ENCODE results near the gene ACSS3. TPM values are rescaled to one million over a fixed set of nuclear protein-coding genes. Genes with fewer than 3 reads are reported as not detected.
"Not testable (repeated sequence)": the region's sequence is repeated elsewhere in the genome, so short reads cannot be mapped to it uniquely, and the experiment has no call there.

Gene ACSS3, protein sequence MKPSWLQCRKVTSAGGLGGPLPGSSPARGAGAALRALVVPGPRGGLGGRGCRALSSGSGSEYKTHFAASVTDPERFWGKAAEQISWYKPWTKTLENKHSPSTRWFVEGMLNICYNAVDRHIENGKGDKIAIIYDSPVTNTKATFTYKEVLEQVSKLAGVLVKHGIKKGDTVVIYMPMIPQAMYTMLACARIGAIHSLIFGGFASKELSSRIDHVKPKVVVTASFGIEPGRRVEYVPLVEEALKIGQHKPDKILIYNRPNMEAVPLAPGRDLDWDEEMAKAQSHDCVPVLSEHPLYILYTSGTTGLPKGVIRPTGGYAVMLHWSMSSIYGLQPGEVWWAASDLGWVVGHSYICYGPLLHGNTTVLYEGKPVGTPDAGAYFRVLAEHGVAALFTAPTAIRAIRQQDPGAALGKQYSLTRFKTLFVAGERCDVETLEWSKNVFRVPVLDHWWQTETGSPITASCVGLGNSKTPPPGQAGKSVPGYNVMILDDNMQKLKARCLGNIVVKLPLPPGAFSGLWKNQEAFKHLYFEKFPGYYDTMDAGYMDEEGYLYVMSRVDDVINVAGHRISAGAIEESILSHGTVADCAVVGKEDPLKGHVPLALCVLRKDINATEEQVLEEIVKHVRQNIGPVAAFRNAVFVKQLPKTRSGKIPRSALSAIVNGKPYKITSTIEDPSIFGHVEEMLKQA
- total RNA-seq, result 10 to 100 TPM; 20.3 to 32.3 TPM

DNA sequence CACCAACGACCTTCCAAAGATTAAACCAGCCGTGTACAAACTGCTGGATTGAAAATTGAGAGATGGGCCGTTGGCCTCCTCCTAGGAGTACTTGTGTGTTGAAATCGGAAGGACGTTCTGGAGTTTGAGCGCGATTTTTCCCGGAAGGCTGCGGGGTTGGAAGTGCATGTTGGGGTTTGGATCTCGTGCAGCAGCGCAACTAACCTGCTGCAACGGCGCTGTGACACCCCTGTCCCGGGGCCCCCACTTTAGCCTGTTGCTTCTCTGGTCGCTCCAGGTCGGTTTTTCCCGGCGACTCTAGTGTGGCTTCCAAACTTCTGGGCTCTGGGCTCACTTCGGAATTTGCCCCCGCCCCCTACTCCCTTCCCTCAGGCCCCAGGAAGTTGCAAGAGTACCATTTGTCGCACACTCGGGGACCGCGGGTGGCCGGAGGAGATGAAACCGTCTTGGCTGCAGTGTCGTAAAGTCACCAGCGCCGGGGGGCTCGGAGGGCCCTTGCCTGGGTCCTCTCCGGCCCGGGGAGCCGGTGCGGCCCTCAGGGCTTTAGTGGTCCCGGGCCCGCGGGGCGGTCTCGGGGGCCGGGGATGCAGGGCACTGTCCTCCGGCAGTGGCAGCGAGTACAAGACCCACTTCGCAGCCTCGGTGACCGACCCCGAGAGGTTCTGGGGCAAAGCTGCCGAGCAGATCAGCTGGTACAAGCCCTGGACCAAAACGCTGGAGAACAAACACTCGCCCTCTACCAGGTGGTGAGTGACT lies at the start of gene ACSS3:
TSS of gene ACSS3 (plus strand) at position 394 of the 756 bp plus-strand sequence. CDS start at position 436, 42 bp downstream.
- Histone ChIP-seq H3K4me1 (peaks cover 0 to 26% of the 10 kb centered on the region in 2 donors), H3K36me3 (no peaks in the 10 kb centered on the region), H3K27ac (peak within 1 kb of the TSS; percentile 93 to 96), H3K9me3 (no peaks in the 10 kb centered on the region), H3K27me3 (no peaks in the 10 kb centered on the region), H3K4me3 (peak within 1 kb of the TSS; percentile 71 to 86)
- TF ChIP-seq, protein P1, sequence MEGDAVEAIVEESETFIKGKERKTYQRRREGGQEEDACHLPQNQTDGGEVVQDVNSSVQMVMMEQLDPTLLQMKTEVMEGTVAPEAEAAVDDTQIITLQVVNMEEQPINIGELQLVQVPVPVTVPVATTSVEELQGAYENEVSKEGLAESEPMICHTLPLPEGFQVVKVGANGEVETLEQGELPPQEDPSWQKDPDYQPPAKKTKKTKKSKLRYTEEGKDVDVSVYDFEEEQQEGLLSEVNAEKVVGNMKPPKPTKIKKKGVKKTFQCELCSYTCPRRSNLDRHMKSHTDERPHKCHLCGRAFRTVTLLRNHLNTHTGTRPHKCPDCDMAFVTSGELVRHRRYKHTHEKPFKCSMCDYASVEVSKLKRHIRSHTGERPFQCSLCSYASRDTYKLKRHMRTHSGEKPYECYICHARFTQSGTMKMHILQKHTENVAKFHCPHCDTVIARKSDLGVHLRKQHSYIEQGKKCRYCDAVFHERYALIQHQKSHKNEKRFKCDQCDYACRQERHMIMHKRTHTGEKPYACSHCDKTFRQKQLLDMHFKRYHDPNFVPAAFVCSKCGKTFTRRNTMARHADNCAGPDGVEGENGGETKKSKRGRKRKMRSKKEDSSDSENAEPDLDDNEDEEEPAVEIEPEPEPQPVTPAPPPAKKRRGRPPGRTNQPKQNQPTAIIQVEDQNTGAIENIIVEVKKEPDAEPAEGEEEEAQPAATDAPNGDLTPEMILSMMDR (IDR thresholded peaks at IDR 0.05), result no peak
- DNase-seq (ENCODE audit: low spot score), result peak; percentile 77

DNA sequence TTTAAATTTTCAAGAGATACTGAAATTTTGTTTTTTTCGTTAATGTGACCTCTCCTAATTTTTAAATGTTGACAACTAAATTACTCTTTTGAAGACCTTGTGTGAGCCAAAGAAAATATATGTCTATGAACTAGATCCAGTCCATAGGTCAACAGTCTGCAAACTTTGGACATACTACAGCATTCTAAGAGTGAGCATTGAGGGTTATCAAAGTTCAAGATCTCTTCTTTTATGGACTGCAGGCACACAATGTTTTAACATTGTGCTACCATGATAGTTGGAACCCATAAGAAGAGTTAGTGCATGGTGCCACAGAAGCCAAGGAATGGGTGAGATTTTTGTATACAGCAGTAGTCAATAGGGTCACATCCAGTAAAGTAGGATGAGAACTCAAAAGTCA lies 43.0 kb upstream of the ACSS3 start:
- Histone ChIP-seq H3K4me3 (no peak overlapping the region), H3K9me3 (peaks cover 0 to 7% of the 10 kb centered on the region in 2 donors), H3K4me1 (no peaks in the 10 kb centered on the region), H3K27me3 (no peaks in the 10 kb centered on the region), H3K36me3 (no peaks in the 10 kb centered on the region), H3K27ac (no peak overlapping the region)
- DNase-seq (ENCODE audit: low spot score), result no peak
- TF ChIP-seq, protein P1 (IDR thresholded peaks at IDR 0.05), result no peak

DNA sequence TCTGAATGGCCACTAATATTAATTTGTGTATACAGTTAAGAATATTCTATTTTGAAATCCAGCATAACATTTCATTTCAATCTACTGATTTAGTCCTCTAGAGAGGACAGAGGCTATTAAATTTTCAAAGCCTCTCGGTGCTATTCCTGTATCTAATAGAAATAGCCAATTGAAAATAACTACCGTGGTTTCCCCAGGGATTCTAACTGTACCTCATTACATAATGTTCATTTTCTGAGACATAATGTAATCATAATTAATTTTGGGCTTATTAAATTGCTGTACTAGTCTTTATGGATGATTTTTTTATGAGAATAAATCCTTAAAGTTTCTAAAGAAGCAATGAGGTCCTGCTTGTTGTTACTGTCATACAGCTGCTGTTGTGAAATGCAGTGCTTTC lies 38.6 kb upstream of the ACSS3 start:
- DNase-seq (ENCODE audit: low spot score), result no peak
- no peak overlapping the region for H3K27ac ChIP-seq
- H3K9me3 ChIP-seq, result no peaks in the 10 kb centered on the region
- no peak overlapping the region for H3K4me3 ChIP-seq
- TF ChIP-seq, protein P1 (IDR thresholded peaks at IDR 0.05), result no peak
- no peaks in the 10 kb centered on the region for H3K27me3 ChIP-seq
- H3K4me1 ChIP-seq, result no peaks in the 10 kb centered on the region
- no peaks in the 10 kb centered on the region for H3K36me3 ChIP-seq

DNA sequence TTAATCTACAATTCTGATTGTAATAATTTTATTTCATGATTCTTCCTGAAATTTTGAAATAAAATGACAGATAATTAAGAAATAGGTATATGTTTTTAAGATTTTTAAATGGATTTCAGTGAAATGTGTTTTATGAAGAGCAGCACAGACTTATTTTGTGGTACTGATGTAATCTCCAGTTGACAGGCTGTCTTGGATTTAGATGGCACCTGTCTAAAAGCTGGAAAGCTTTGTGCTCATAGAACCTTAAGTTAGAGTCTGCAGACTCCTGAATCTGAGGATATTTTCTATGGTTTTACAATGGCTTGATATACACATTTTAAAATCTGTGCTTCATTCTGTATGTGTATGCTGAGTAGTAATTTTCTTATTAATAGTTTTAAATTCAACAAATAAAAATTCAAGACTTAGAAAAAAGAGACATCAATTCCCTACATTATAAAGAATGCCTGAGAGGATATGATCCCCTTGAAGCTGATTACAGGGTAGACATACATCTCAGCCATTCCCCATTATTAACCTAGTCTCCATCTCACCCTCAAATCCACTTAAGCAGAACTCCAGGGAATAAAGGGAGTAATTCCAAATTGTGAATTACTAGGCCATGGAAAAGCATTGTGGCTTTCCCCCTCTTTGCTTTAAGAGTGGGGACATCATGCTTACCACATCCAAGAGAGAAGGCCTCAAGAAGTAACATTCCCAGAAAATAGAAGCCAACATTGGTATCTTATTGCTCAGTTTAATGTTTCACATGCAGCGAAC lies 33.7 kb upstream of the ACSS3 start:
- Histone ChIP-seq H3K27me3 (no peaks in the 10 kb centered on the region), H3K9me3 (peaks cover 0 to 3% of the 10 kb centered on the region in 2 donors), H3K27ac (no peak overlapping the region), H3K4me1 (no peaks in the 10 kb centered on the region), H3K4me3 (no peak overlapping the region), H3K36me3 (no peaks in the 10 kb centered on the region)
- DNase-seq (ENCODE audit: low spot score), result no peak
- TF ChIP-seq, protein P1 (IDR thresholded peaks at IDR 0.05), result no peak

DNA sequence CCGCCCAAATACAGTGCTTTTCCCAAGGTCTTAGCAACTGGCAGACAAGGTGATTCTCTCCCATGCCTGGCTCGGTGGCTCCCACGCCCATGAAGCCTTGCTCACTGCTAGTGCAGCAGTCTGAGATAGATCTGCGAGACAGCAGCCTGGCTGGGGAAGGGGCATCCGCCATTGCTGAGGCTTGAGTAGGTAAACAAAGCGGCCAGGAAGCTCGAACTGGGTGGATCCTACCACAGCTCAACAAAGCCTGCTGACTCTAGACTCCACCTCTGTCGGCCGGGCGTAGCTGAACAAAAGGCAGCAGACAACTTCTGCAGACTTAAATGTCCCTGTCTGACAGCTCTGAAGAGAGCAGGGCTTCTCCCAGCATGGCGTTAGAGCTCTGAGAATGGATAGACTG lies 12.9 kb upstream of the ACSS3 start:
- not testable (repeated sequence) for H3K27me3 ChIP-seq; H3K36me3 ChIP-seq; H3K4me1 ChIP-seq; H3K4me3 ChIP-seq; DNase-seq (ENCODE audit: low spot score); H3K27ac ChIP-seq; H3K9me3 ChIP-seq
